ENCODE results near the gene MRGPRX4.
A peak's percentile ranks its signal among the peaks of the same experiment; 100 is the strongest.

MRGPRX4 gene

DNA sequence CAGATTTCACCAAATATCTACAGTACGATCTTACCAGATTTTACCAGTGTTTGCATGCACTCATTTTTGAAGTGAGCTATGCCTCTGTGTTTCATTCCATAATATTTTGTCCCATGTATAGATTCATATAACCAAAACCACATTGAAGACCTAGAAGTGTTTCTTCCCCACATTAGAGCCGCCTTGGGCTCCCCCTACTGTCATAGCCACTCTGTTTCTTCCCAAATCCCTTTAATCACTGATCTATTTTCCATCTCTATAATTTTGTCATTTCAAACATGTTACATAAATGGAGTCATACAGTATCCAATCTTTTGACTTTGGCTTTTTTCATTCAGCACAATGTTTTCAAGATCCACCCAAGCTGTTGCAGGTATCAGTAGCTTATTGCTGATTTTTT lies 27.6 kb upstream of the MRGPRX4 start:
- no peak overlapping the region for H3K4me3 ChIP-seq (ENCODE audit: control insufficient read depth, low read depth, low read length)
- TF ChIP-seq, protein P1, sequence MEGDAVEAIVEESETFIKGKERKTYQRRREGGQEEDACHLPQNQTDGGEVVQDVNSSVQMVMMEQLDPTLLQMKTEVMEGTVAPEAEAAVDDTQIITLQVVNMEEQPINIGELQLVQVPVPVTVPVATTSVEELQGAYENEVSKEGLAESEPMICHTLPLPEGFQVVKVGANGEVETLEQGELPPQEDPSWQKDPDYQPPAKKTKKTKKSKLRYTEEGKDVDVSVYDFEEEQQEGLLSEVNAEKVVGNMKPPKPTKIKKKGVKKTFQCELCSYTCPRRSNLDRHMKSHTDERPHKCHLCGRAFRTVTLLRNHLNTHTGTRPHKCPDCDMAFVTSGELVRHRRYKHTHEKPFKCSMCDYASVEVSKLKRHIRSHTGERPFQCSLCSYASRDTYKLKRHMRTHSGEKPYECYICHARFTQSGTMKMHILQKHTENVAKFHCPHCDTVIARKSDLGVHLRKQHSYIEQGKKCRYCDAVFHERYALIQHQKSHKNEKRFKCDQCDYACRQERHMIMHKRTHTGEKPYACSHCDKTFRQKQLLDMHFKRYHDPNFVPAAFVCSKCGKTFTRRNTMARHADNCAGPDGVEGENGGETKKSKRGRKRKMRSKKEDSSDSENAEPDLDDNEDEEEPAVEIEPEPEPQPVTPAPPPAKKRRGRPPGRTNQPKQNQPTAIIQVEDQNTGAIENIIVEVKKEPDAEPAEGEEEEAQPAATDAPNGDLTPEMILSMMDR (IDR thresholded peaks at IDR 0.05; ENCODE audit: control insufficient read depth, insufficient read depth, low read depth, low read length, missing control alignments) = peak; percentile 5
- DNase-seq (ENCODE audit: low read depth) = no peak

DNA sequence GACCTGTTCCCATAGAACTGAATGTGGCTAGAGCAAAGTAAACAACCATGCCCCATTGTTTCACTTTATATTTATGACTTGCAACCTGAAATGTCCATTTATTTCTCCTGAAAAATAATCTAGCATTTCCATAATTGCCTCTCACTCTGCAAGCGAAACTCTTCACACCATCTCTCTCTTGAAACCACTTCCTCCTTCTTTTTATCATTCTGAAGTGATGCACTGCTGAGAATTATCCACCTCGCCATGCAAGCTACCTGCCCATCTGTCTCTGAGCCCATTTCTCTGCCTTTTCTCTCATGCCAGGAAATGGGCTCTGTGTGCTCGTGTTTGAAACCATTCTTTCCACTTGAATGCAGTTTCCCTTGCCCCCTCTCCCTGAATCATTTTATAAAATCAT lies 26.8 kb upstream of the MRGPRX4 start:
- H3K4me3 ChIP-seq (ENCODE audit: control insufficient read depth, low read depth, low read length) = no peak overlapping the region
- no peak for DNase-seq (ENCODE audit: low read depth)
- TF ChIP-seq, protein P1 (IDR thresholded peaks at IDR 0.05; ENCODE audit: control insufficient read depth, insufficient read depth, low read depth, low read length, missing control alignments) = no peak

DNA sequence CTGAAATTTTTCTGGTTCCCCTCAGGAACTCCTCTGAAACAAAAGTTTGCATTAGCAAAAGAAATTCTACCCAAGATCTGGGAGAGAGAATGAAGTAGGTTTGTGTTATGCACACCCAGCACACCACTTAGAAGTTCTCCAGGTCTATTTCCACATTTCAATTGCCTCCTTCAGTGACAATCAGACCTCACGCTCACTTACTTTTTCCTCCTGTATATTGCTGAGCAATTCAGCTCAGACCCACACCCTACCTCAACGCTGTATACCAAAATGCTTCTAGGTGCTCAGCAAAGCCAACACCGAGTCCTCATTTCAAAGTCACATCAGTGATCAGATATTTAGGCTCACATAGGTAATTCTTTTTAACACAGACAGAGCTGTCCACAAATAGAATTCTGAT lies 21.1 kb upstream of the MRGPRX4 start:
- H3K4me3 ChIP-seq (ENCODE audit: control insufficient read depth, low read depth, low read length) = no peak overlapping the region
- DNase-seq (ENCODE audit: low read depth) = no peak
- TF ChIP-seq, protein P1 (IDR thresholded peaks at IDR 0.05; ENCODE audit: control insufficient read depth, insufficient read depth, low read depth, low read length, missing control alignments) = no peak

DNA sequence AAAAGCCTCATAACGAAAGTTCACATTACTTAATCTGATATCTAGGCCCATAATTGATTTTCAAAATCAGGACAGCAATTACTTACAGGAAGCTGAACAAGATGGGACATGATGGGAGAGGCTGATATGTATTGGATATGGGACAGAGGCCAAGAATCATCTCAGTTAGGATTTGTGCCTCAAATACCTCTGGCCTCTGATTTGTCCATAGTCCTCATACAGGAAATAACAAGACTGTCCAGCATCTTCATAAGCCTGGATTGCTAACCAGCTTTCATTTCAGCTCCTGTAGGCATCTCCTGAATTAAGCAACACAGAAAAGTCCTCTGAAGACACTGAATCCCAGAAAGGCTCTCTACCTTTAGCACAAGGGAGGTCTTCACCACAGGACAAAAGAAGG lies 4.3 kb upstream of the MRGPRX4 start:
- H3K4me3 ChIP-seq (ENCODE audit: control insufficient read depth, low read depth, low read length) = no peak overlapping the region
- TF ChIP-seq, protein P1 (IDR thresholded peaks at IDR 0.05; ENCODE audit: control insufficient read depth, insufficient read depth, low read depth, low read length, missing control alignments) = no peak
- no peak for DNase-seq (ENCODE audit: low read depth)

DNA sequence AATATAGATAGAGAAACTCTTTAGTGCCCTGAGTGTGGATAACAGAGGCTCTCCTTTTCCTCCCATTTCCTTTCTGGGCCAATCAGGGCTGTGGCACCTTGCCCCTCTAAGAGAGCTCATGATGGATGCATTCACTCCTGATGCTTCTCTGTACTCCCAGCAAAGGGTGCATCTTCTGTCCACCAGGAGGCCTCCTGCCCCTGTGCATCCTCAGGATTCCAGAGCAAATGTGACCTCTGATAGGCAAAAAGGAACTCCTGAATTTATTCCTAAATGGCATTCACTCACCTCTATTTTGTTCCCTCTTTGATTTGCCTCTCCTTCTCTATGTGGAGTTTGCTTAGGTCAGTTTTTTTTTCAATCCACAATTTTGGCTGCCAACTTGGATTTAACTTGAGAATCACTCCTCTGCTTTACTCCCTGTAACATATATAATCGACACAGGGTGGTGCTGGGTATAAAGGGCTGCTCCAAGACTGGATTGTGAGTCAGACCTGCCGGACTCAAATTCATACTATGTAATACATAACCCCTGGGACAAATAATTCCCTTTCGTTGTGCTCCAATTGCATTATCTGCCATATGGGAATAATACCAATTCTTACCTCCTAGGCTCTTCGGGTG lies 1.1 kb upstream of the MRGPRX4 start:
- H3K4me3 ChIP-seq (ENCODE audit: control insufficient read depth, low read depth, low read length) = no peak overlapping the region
- TF ChIP-seq, protein P1 (IDR thresholded peaks at IDR 0.05; ENCODE audit: control insufficient read depth, insufficient read depth, low read depth, low read length, missing control alignments) = peak; percentile 77
- DNase-seq (ENCODE audit: low read depth) = no peak

DNA sequence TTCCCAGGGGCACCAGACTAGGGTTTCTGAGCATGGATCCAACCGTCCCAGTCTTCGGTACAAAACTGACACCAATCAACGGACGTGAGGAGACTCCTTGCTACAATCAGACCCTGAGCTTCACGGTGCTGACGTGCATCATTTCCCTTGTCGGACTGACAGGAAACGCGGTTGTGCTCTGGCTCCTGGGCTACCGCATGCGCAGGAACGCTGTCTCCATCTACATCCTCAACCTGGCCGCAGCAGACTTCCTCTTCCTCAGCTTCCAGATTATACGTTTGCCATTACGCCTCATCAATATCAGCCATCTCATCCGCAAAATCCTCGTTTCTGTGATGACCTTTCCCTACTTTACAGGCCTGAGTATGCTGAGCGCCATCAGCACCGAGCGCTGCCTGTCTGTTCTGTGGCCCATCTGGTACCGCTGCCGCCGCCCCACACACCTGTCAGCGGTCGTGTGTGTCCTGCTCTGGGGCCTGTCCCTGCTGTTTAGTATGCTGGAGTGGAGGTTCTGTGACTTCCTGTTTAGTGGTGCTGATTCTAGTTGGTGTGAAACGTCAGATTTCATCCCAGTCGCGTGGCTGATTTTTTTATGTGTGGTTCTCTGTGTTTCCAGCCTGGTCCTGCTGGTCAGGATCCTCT lies 709 bp downstream of the MRGPRX4 start:
- DNase-seq (ENCODE audit: low read depth) = no peak
- TF ChIP-seq, protein P1 (IDR thresholded peaks at IDR 0.05; ENCODE audit: control insufficient read depth, insufficient read depth, low read depth, low read length, missing control alignments) = no peak
- H3K4me3 ChIP-seq (ENCODE audit: control insufficient read depth, low read depth, low read length) = no peak overlapping the region

All from AG09309 (cell line).